Measurements from ENCODE around the gene MTX2.

Gene MTX2

GRCh38 chr2:176380341-176380740 lies 111.1 kb downstream of the MTX2 start:
- no peak for DNase-seq

GRCh38 chr2:176383100-176383499 lies 113.9 kb downstream of the MTX2 start:
- no peak for DNase-seq

- DNase-seq = no peak
Observed at GRCh38 chr2:176383836-176384442, 114.7 kb downstream of the MTX2 start.

DNA sequence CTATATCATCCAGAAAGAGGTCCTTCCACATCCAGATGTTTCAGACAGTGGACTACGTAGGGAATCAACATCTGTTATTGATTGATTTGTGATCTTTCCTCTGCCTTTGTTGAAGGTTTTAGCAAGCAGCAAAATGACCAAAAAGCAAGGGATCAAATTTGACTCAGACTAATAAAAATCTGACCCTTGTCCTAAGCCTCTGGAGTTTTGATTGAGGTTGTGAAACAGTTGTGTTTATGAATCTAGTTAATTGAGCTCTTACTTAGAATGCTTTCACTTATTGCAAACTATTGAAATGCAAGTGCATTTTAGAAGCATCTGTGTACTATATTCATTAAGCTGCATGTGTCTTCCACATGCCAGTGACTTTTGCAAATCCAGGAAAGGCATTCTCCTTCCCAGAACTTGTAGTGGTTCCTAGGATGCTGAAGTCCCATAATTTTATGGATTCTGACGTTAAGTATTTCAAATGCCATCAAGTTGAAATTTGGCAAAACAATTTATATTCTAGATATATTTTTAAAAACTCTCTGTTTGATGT lies 116.0 kb downstream of the MTX2 start:
- no peak for DNase-seq

DNA sequence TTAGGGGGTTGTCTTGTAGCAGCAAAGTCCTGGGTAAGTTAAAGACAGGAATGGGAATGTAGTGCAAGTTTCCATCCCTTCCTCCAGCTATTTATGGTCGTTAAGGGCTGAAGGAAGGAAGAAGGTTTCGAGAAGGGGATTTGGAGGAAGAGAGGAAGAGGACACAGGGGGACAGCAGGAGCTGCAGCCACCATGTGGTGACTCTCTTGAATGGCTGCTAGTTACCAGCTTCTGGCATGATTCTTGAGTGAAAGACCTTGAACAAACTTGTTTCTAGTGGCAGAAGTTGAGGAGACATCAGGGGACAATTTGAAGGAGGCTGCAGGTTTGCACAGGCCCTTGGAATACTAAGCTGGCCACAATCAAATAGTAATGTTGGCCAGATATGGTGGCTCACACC lies 116.6 kb downstream of the MTX2 start:
- no peak for DNase-seq

Measured in suppressor macrophage (primary cell).